SK-N-SH treated with all-trans-retinoic acid at 6 μM for 48 hours (cell line): Measurements from ENCODE around the gene SMARCA4.

Experiments
- ARNTL ChIP-seq: fragments of 450-650 bp; formaldehyde crosslinking; IDR thresholded peaks from 2 replicates; pipeline ENCODE4 v1.5.0; 2020; ENCODE audit warnings: low read depth, mild to moderate bottlenecking, moderate library complexity, borderline replicate concordance
- BACH2 ChIP-seq: fragments of 250-450 bp; sonication (Bioruptor Pico); IDR thresholded peaks from 2 replicates; pipeline ENCODE4 v1.9.0; 2021; ENCODE audit warnings: mild to moderate bottlenecking, borderline replicate concordance
- CSDC2 ChIP-seq: fragments of 250-450 bp; sonication (Bioruptor Pico); IDR thresholded peaks from 2 replicates; pipeline ENCODE4 v1.5.0; 2020; ENCODE audit warnings: mild to moderate bottlenecking, moderate library complexity
- GLIS3 ChIP-seq: fragments of 250-450 bp; sonication (Bioruptor Pico); IDR thresholded peaks from 2 replicates; pipeline ENCODE4 v1.5.0; 2020; ENCODE audit warnings: mild to moderate bottlenecking, moderate library complexity
- OSR1 ChIP-seq: fragments of 250-450 bp; sonication (Bioruptor Pico); IDR thresholded peaks from 2 replicates; pipeline ENCODE4 v1.8.0; 2022; ENCODE audit warnings: moderate library complexity, mild to moderate bottlenecking, inconsistent platforms
- RARB ChIP-seq: fragments of 250-450 bp; sonication (Bioruptor Pico); IDR thresholded peaks from 2 replicates; pipeline ENCODE4 v1.8.0; 2021; ENCODE audit warnings: mild to moderate bottlenecking, moderate library complexity
- SNAI2 ChIP-seq: fragments of 250-450 bp; sonication (Bioruptor Pico); IDR thresholded peaks from 2 replicates; pipeline ENCODE4 v1.5.0; 2020; ENCODE audit warnings: mild to moderate bottlenecking, moderate library complexity
- TCF4 ChIP-seq: fragments of 250-450 bp; sonication (Bioruptor Pico); IDR thresholded peaks from 2 replicates; pipeline ENCODE4 v1.8.0; 2021; ENCODE audit warnings: mild to moderate bottlenecking, moderate library complexity, borderline replicate concordance
- ZFP30 ChIP-seq: fragments of 450-650 bp; formaldehyde crosslinking; IDR thresholded peaks from 2 replicates; pipeline ENCODE4 v1.5.0; 2022; ENCODE audit warnings: mild to moderate bottlenecking, moderate library complexity
- ZNF70 ChIP-seq: fragments of 450-650 bp; formaldehyde crosslinking; IDR thresholded peaks from 2 replicates; pipeline ENCODE4 v1.5.0; 2020; ENCODE audit warnings: mild to moderate bottlenecking, moderate library complexity
- TF ChIP-seq, protein P1 (sequence below): fragments of 250-450 bp; sonication (Bioruptor Pico); IDR thresholded peaks from 2 replicates; pipeline ENCODE4 v1.5.1; 2020; ENCODE audit warnings: low read depth, mild to moderate bottlenecking, moderate library complexity
- TF ChIP-seq, protein P2 (sequence below): fragments of 250-450 bp; sonication (Bioruptor Pico); IDR thresholded peaks from 2 replicates; pipeline ENCODE4 v1.8.0; 2020; ENCODE audit warnings: mild to moderate bottlenecking, moderate library complexity, borderline replicate concordance
- TF ChIP-seq, protein P3 (sequence below): fragments of 250-450 bp; sonication (Bioruptor Pico); IDR thresholded peaks from 2 replicates; pipeline ENCODE4 v1.8.0; 2021; ENCODE audit warnings: low read depth, mild to moderate bottlenecking, moderate library complexity, borderline replicate concordance

DNA sequence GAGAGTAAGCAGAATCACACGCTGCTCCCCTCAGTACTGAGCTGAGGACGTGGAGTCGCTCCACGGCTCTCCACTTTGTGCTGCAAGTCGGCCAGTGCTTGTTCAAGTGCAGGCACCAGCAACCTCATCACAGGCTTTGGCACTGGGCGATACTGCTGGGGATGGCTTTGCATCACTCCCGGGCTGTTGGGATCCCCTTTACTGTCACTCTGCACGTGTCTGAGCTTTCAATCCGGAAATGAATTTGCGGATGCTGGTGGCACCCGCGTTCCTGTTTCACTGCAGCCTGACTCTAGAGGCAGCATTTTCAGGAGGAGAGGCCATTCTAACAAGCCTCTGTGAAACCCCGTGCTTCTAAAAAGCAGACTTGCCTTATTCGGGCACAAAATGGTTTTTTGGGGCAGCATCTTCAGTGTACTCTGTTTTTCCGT is 19.1 kb downstream of the SMARCA4 start:
- TF ChIP-seq ARNTL (CRISPR knock-in tag) (no peak), ZFP30 (CRISPR knock-in tag) (no peak), ZNF70 (CRISPR knock-in tag) (no peak), OSR1 (CRISPR knock-in tag) (no peak), GLIS3 (CRISPR knock-in tag) (no peak), SNAI2 (CRISPR knock-in tag) (no peak), RARB (no peak), TCF4 (CRISPR knock-in tag) (no peak), CSDC2 (no peak), BACH2 (no peak)
- TF ChIP-seq, protein P1, sequence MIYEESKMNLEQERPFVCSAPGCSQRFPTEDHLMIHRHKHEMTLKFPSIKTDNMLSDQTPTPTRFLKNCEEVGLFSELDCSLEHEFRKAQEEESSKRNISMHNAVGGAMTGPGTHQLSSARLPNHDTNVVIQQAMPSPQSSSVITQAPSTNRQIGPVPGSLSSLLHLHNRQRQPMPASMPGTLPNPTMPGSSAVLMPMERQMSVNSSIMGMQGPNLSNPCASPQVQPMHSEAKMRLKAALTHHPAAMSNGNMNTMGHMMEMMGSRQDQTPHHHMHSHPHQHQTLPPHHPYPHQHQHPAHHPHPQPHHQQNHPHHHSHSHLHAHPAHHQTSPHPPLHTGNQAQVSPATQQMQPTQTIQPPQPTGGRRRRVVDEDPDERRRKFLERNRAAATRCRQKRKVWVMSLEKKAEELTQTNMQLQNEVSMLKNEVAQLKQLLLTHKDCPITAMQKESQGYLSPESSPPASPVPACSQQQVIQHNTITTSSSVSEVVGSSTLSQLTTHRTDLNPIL (CRISPR knock-in tag): no peak
- TF ChIP-seq, protein P2, sequence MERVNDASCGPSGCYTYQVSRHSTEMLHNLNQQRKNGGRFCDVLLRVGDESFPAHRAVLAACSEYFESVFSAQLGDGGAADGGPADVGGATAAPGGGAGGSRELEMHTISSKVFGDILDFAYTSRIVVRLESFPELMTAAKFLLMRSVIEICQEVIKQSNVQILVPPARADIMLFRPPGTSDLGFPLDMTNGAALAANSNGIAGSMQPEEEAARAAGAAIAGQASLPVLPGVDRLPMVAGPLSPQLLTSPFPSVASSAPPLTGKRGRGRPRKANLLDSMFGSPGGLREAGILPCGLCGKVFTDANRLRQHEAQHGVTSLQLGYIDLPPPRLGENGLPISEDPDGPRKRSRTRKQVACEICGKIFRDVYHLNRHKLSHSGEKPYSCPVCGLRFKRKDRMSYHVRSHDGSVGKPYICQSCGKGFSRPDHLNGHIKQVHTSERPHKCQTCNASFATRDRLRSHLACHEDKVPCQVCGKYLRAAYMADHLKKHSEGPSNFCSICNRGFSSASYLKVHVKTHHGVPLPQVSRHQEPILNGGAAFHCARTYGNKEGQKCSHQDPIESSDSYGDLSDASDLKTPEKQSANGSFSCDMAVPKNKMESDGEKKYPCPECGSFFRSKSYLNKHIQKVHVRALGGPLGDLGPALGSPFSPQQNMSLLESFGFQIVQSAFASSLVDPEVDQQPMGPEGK (CRISPR knock-in tag): no peak
- TF ChIP-seq, protein P3, sequence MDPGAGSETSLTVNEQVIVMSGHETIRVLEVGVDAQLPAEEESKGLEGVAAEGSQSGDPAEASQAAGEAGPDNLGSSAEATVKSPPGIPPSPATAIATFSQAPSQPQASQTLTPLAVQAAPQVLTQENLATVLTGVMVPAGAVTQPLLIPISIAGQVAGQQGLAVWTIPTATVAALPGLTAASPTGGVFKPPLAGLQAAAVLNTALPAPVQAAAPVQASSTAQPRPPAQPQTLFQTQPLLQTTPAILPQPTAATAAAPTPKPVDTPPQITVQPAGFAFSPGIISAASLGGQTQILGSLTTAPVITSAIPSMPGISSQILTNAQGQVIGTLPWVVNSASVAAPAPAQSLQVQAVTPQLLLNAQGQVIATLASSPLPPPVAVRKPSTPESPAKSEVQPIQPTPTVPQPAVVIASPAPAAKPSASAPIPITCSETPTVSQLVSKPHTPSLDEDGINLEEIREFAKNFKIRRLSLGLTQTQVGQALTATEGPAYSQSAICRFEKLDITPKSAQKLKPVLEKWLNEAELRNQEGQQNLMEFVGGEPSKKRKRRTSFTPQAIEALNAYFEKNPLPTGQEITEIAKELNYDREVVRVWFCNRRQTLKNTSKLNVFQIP (CRISPR knock-in tag): no peak
